IMR-90 (cell line): ENCODE measurements around the gene SUGCT.

Source experiments
- BHLHE40 ChIP-seq: fragments of 150-350 bp; IDR thresholded peaks from 2 replicates; pipeline ENCODE4 v1.6.1; 2016; ENCODE audit warnings: mild to moderate bottlenecking, low read depth, low read length
- CEBPB ChIP-seq: IDR thresholded peaks from 2 replicates; pipeline ENCODE4 v1.6.1; 2012; ENCODE audit warnings: low read depth, low read length, improper control_type of control experiment
- MXI1 ChIP-seq: IDR thresholded peaks from 2 replicates; pipeline ENCODE4 v1.6.1; 2012; ENCODE audit warnings: low read depth, mild to moderate bottlenecking, low read length, moderate library complexity, borderline replicate concordance
- POLR2A ChIP-seq: IDR thresholded peaks from 2 replicates; pipeline ENCODE4 v1.6.1; 2012; ENCODE audit warnings: mild to moderate bottlenecking, low read depth, low read length
- RAD21 ChIP-seq: IDR thresholded peaks from 2 replicates; pipeline ENCODE4 v1.6.1; 2012; ENCODE audit warnings: low read length, improper control_type of control experiment
- RCOR1 ChIP-seq: IDR thresholded peaks from 2 replicates; pipeline ENCODE4 v1.6.1; 2012; ENCODE audit warnings: mild to moderate bottlenecking, low read length, improper control_type of control experiment; ENCODE audit not compliant: insufficient replicate concordance
- RFX5 ChIP-seq: IDR thresholded peaks from 2 replicates; pipeline ENCODE4 v1.8.0; 2012; ENCODE audit warnings: low read depth, mild to moderate bottlenecking, low read length, moderate library complexity
- TF ChIP-seq, protein P1 (sequence below): fragments of 150-350 bp; IDR thresholded peaks from 2 replicates; pipeline ENCODE4 v1.6.1; 2017; ENCODE audit warnings: mild to moderate bottlenecking, antibody characterized with exemption, low read length, low read depth
- TF ChIP-seq, protein P2 (sequence below): conservative IDR thresholded peaks from 2 replicates; pipeline ENCODE4 v1.5.1; 2012; ENCODE audit warnings: mild to moderate bottlenecking, low read depth, low read length, improper control_type of control experiment
- TF ChIP-seq, protein P3 (sequence below): fragments of 150-350 bp; IDR thresholded peaks from 2 replicates; pipeline ENCODE4 v1.6.1; 2016; ENCODE audit warnings: low read depth, mild to moderate bottlenecking, low read length, moderate library complexity, borderline replicate concordance

DNA sequence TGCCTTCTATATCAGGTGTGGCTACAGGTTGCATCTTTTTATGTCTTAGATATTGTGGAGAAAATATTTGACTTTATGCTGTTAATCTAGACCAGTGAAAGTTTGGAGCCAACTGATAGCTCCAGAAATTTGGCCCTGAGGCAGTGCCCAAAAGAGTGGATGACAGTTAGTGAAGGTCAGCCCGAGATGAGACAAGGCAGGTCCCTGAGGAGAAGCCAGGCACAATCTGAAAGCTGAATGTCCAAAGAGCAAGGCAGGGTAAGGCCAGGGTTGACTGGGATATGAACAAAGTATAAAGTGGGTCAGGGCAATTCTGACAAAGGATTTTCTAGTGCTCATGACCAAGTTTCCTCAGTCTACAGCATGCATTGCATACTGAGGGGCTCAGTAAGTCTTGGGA, 661.9 kb downstream of the SUGCT start:
- no peak for TF ChIP-seq RFX5
- TF ChIP-seq, protein P1, sequence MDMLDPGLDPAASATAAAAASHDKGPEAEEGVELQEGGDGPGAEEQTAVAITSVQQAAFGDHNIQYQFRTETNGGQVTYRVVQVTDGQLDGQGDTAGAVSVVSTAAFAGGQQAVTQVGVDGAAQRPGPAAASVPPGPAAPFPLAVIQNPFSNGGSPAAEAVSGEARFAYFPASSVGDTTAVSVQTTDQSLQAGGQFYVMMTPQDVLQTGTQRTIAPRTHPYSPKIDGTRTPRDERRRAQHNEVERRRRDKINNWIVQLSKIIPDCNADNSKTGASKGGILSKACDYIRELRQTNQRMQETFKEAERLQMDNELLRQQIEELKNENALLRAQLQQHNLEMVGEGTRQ: no peak
- no peak for TF ChIP-seq MXI1
- TF ChIP-seq, protein P2, sequence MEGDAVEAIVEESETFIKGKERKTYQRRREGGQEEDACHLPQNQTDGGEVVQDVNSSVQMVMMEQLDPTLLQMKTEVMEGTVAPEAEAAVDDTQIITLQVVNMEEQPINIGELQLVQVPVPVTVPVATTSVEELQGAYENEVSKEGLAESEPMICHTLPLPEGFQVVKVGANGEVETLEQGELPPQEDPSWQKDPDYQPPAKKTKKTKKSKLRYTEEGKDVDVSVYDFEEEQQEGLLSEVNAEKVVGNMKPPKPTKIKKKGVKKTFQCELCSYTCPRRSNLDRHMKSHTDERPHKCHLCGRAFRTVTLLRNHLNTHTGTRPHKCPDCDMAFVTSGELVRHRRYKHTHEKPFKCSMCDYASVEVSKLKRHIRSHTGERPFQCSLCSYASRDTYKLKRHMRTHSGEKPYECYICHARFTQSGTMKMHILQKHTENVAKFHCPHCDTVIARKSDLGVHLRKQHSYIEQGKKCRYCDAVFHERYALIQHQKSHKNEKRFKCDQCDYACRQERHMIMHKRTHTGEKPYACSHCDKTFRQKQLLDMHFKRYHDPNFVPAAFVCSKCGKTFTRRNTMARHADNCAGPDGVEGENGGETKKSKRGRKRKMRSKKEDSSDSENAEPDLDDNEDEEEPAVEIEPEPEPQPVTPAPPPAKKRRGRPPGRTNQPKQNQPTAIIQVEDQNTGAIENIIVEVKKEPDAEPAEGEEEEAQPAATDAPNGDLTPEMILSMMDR: no peak
- no peak for TF ChIP-seq BHLHE40
- no peak for TF ChIP-seq CEBPB
- TF ChIP-seq RAD21: no peak
- TF ChIP-seq RCOR1: no peak
- TF ChIP-seq POLR2A: no peak
- TF ChIP-seq, protein P3, sequence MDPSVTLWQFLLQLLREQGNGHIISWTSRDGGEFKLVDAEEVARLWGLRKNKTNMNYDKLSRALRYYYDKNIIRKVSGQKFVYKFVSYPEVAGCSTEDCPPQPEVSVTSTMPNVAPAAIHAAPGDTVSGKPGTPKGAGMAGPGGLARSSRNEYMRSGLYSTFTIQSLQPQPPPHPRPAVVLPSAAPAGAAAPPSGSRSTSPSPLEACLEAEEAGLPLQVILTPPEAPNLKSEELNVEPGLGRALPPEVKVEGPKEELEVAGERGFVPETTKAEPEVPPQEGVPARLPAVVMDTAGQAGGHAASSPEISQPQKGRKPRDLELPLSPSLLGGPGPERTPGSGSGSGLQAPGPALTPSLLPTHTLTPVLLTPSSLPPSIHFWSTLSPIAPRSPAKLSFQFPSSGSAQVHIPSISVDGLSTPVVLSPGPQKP: no peak
